A549 (cell line): ENCODE data around the gene MINAR1. TPM values are rescaled to one million over a fixed set of nuclear protein-coding genes. Genes with fewer than 3 reads are reported as not detected.

Experiments used
- ATAC-seq, 2 experiments: fragments of 200-7000 bp in 1 of 2; fragments of >200 bp in 1 of 2; cut with Nextera tagmentation in 1 of 2; cut with Tn5 transposase in 1 of 2; 3 replicates each; pipeline versions ENCODE4 v1.8.0 to v1.9.1; 2018 to 2020; ENCODE audit warnings: mild to moderate bottlenecking in 1 of 2, moderate library complexity in 1 of 2
- CTCF ChIA-PET: fragments of 300-600 bp; sonication (Branson Sonifier 250); formaldehyde crosslinking; extraction: SDS; loops from one replicate; lab custom pipeline; 2021; ENCODE audit warnings: antibody characterized with exemption, inconsistent platforms; lab: Yijun Ruan, JAX
- POLR2A ChIA-PET: fragments of 350-600 bp; formaldehyde crosslinking; extraction: SDS; loops from one replicate; lab custom pipeline; 2021; ENCODE audit warnings: antibody characterized with exemption, inconsistent platforms; lab: Yijun Ruan, JAX
- DNase-seq, 2 experiments: peaks; one replicate each; pipeline versions ENCODE4 v3.0.0 to v3.0.0-alpha.2; 2011 to 2016; ENCODE audit warnings: low read depth in 1 of 2, low spot score in 1 of 2
- FAIRE-seq: peaks from 2 replicates; lab custom pipeline; 2011; peaks lifted over from hg19 to GRCh38; lab: Jason Lieb, UNC
- H3K27ac ChIP-seq, 2 experiments: fragments of >200 bp; sonication (Bioruptor Twin); formaldehyde crosslinking; 3 replicates each; pipeline ENCODE4 v1.5.1; 2016 to 2017
- H3K4me1 ChIP-seq: fragments of >200 bp; sonication (Bioruptor Twin); formaldehyde crosslinking; 3 replicates; pipeline ENCODE4 v1.6.1; 2016
- H3K4me2 ChIP-seq: fragments of >200 bp; sonication (Bioruptor Twin); formaldehyde crosslinking; 3 replicates; pipeline ENCODE4 v1.6.1; 2016
- H3K4me3 ChIP-seq: fragments of >200 bp; sonication (Bioruptor Twin); formaldehyde crosslinking; 3 replicates; pipeline ENCODE4 v1.5.1; 2016
- H3K9me3 ChIP-seq: fragments of >200 bp; sonication (Bioruptor Twin); formaldehyde crosslinking; 3 replicates; pipeline ENCODE4 v1.6.1; 2016
- CBX2 ChIP-seq: fragments of 200-600 bp; sonication (generic); IDR thresholded peaks from 2 replicates; pipeline ENCODE4 v1.6.1; 2016; ENCODE audit warnings: low read depth, mild to moderate bottlenecking, borderline replicate concordance
- EHMT2 ChIP-seq: fragments of 200-600 bp; sonication (generic); IDR thresholded peaks from 2 replicates; pipeline ENCODE4 v1.6.1; 2016; ENCODE audit warnings: antibody characterized with exemption, low read depth, mild to moderate bottlenecking, moderate library complexity
- EP300 ChIP-seq, 2 experiments: fragments of >200 bp; sonication (Bioruptor Twin); formaldehyde crosslinking; IDR thresholded peaks; 2 replicates in 1 of 2; 3 replicates in 1 of 2; pipeline ENCODE4 v1.6.1; 2016 to 2017
- ESRRA ChIP-seq: fragments of 150-350 bp; IDR thresholded peaks from 2 replicates; pipeline ENCODE4 v1.6.1; 2014; ENCODE audit warnings: mild to moderate bottlenecking, low read length, borderline replicate concordance
- GATA3 ChIP-seq: IDR thresholded peaks from 2 replicates; pipeline ENCODE4 v1.6.1; 2012; ENCODE audit warnings: borderline replicate concordance
- HDAC2 ChIP-seq: fragments of 200-600 bp; sonication (generic); IDR thresholded peaks from 2 replicates; pipeline ENCODE4 v1.6.1; 2016
- JUN ChIP-seq, 2 experiments: fragments of >200 bp; sonication (Bioruptor Twin); formaldehyde crosslinking; IDR thresholded peaks; 2 replicates in 1 of 2; 3 replicates in 1 of 2; pipeline ENCODE4 v1.6.1; 2016 to 2017
- KDM1A ChIP-seq: fragments of 200-600 bp; sonication (generic); IDR thresholded peaks from 2 replicates; pipeline ENCODE4 v1.6.1; 2016; ENCODE audit warnings: low read depth, mild to moderate bottlenecking
- KDM5A ChIP-seq: fragments of 200-600 bp; sonication (generic); IDR thresholded peaks from 2 replicates; pipeline ENCODE4 v1.6.1; 2016; ENCODE audit warnings: antibody characterized with exemption, mild to moderate bottlenecking
- NPAS2 ChIP-seq: fragments of 250-450 bp; sonication (Bioruptor Pico); IDR thresholded peaks from 2 replicates; pipeline ENCODE4 v1.8.0; 2022; ENCODE audit warnings: mild to moderate bottlenecking, moderate library complexity, borderline replicate concordance
- NR3C1 ChIP-seq: fragments of >200 bp; sonication (Bioruptor Twin); formaldehyde crosslinking; IDR thresholded peaks from 3 replicates; pipeline ENCODE4 v1.6.1; 2017
- PHF8 ChIP-seq: fragments of 200-600 bp; sonication (generic); IDR thresholded peaks from 2 replicates; pipeline ENCODE4 v1.6.1; 2016; ENCODE audit warnings: low read depth, mild to moderate bottlenecking, antibody characterized with exemption, moderate library complexity, borderline replicate concordance
- RARB ChIP-seq: fragments of 250-450 bp; sonication (Bioruptor Pico); IDR thresholded peaks from 2 replicates; pipeline ENCODE4 v1.8.0; 2021; ENCODE audit warnings: mild to moderate bottlenecking, moderate library complexity
- RCOR1 ChIP-seq: fragments of 150-350 bp; IDR thresholded peaks from 2 replicates; pipeline ENCODE4 v1.6.1; 2014; ENCODE audit warnings: antibody characterized with exemption, low read length, low read depth
- RFX5 ChIP-seq: fragments of 450-650 bp; IDR thresholded peaks from 2 replicates; pipeline ENCODE4 v1.7.1; 2014; ENCODE audit warnings: antibody characterized with exemption, mild to moderate bottlenecking, moderate library complexity
- SMC3 ChIP-seq: fragments of >200 bp; sonication (Bioruptor Twin); formaldehyde crosslinking; IDR thresholded peaks from 3 replicates; pipeline ENCODE4 v1.6.1; 2018; ENCODE audit warnings: inconsistent platforms
- TFCP2L1 ChIP-seq: fragments of 250-450 bp; sonication (Bioruptor Pico); IDR thresholded peaks from 2 replicates; pipeline ENCODE4 v1.5.0; 2021; ENCODE audit warnings: mild to moderate bottlenecking
- TP53 ChIP-seq: fragments of 250-450 bp; sonication (Bioruptor Pico); IDR thresholded peaks from 2 replicates; pipeline ENCODE4 v1.5.0; 2021; ENCODE audit warnings: mild to moderate bottlenecking, moderate library complexity
- ZSCAN20 ChIP-seq: fragments of 250-450 bp; sonication (Bioruptor Pico); IDR thresholded peaks from 2 replicates; pipeline ENCODE4 v1.8.0; 2022; ENCODE audit warnings: mild to moderate bottlenecking, moderate library complexity
- WGBS: methylation state at CpG from one replicate; pipeline ENCODE4 v1.1.6; 2017; ENCODE audit errors: missing lambda C conversion rate; 5-methylcytosine and 5-hydroxymethylcytosine counted together
- polyA plus RNA-seq, 4 experiments: library from polyadenylated mRNA; depleted of rRNA in 3 of 4; stranded (reverse); fragments of >200 nt; fragmentation: RNase III in 1 of 4; extraction: RNeasy Plus Mini Kit Qiagen cat#74134 plus additional on column Dnase treatment in 1 of 4; gene quantifications; 2 replicates in 3 of 4; 3 replicates in 1 of 4; pipeline ENCODE4 v1.2.3, GENCODE V29; 2011 to 2017
- TF ChIP-seq, protein P1 (sequence below): fragments of 200-600 bp; sonication (generic); IDR thresholded peaks from 2 replicates; pipeline ENCODE4 v1.6.1; 2016; ENCODE audit warnings: antibody characterized with exemption, mild to moderate bottlenecking, moderate library complexity
- TF ChIP-seq, protein P2 (sequence below): fragments of 150-350 bp; IDR thresholded peaks from 2 replicates; pipeline ENCODE4 v1.6.1; 2014; ENCODE audit warnings: low read depth, mild to moderate bottlenecking, low read length
- TF ChIP-seq, protein P3 (sequence below): fragments of >200 bp; sonication (Bioruptor Twin); formaldehyde crosslinking; IDR thresholded peaks from 2 replicates; pipeline ENCODE4 v1.6.1; 2016
- TF ChIP-seq, protein P4 (sequence below): IDR thresholded peaks from 2 replicates; pipeline ENCODE4 v1.6.1; 2012

MINAR1 gene
- polyA plus RNA-seq, 2 of the 4 experiments (the other 2 are of a cell fraction) = 0.87 to 0.88 TPM

DNA sequence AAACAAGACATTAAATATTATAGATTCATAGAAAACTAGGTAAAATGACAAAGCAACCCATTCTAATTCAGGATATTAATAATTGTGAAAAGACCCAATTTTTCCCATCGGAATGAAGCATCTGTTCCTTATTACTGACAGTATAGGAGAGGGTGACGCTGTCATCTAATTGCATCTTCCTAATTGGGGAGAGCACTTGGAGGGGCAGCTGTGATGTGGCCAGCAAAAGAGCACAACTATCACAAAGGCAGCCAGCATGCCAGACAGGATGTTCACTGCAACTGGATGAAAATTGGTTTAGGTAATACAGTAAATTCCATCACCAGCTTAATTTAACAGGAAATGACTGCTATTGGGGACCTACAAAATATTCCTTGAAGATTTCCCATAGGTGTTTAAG lies 21.9 kb upstream of the MINAR1 start:
- Histone ChIP-seq H3K4me2 (no peak overlapping the region), H3K4me1 (no peaks in the 10 kb centered on the region), H3K4me3 (no peak overlapping the region), H3K27ac (no peak overlapping the region), H3K9me3 (no peaks in the 10 kb centered on the region)
- TF ChIP-seq RARB (CRISPR knock-in tag) = no peak
- TF ChIP-seq EHMT2 = no peak
- TF ChIP-seq KDM5A = no peak
- no peak for TF ChIP-seq GATA3
- DNase-seq (no peak), ATAC-seq (no peak), FAIRE-seq (no peak)
- ChIA-PET POLR2A (no interaction called here), CTCF (interaction anchor here (1.1 to 1.5 kb wide), 3 partner anchors 11 to 42 kb away, joined by 3 to 7 read pairs (median 3); partner anchors contain the start of gene MINAR1)
- 84% methylated on average over 2 of the region's 2 CpGs for WGBS

DNA sequence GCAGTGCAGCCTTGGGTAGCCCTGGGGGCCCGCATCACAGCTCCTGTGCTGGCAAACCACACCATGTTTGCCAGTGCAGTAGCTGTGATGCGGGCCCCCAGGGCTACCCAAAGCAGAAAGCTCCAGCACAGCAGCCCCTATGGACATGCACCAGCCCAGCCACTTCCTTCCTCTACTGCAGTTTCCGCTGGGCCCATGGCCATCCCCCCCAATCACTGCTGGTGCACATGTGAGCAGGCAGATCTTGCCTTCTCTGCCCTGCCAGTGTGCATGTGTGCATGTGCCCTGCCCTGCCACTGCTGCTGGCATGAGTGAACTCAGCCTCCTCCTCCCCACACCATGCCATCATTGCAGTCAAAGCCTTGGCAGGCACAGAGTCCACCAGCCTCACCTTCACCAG lies 20.1 kb upstream of the MINAR1 start:
- WGBS = 80% methylated on average over 3 of the region's 3 CpGs
- no peak overlapping the region for H3K4me2 ChIP-seq
- FAIRE-seq = no peak
- ChIA-PET POLR2A (no interaction called here), CTCF (interaction anchor here (1.5 kb wide), 2 partner anchors 20 to 438 kb away, joined by 7 read pairs; partner anchors contain the start of gene MINAR1)
- H3K4me3 ChIP-seq = no peak overlapping the region
- ATAC-seq = no peak
- no peak overlapping the region for H3K27ac ChIP-seq
- H3K4me1 ChIP-seq = no peaks in the 10 kb centered on the region
- H3K9me3 ChIP-seq = no peaks in the 10 kb centered on the region
- no peak for DNase-seq
- TF ChIP-seq NPAS2 (CRISPR knock-in tag) (no peak), EP300 (IDR thresholded peaks at IDR 0.05) (no peak), KDM1A (no peak), ESRRA (no peak), NR3C1 (no peak), TFCP2L1 (CRISPR knock-in tag) (no peak), TP53 (CRISPR knock-in tag) (no peak), EHMT2 (no peak), CBX2 (no peak), SMC3 (no peak)
- TF ChIP-seq, protein P1, sequence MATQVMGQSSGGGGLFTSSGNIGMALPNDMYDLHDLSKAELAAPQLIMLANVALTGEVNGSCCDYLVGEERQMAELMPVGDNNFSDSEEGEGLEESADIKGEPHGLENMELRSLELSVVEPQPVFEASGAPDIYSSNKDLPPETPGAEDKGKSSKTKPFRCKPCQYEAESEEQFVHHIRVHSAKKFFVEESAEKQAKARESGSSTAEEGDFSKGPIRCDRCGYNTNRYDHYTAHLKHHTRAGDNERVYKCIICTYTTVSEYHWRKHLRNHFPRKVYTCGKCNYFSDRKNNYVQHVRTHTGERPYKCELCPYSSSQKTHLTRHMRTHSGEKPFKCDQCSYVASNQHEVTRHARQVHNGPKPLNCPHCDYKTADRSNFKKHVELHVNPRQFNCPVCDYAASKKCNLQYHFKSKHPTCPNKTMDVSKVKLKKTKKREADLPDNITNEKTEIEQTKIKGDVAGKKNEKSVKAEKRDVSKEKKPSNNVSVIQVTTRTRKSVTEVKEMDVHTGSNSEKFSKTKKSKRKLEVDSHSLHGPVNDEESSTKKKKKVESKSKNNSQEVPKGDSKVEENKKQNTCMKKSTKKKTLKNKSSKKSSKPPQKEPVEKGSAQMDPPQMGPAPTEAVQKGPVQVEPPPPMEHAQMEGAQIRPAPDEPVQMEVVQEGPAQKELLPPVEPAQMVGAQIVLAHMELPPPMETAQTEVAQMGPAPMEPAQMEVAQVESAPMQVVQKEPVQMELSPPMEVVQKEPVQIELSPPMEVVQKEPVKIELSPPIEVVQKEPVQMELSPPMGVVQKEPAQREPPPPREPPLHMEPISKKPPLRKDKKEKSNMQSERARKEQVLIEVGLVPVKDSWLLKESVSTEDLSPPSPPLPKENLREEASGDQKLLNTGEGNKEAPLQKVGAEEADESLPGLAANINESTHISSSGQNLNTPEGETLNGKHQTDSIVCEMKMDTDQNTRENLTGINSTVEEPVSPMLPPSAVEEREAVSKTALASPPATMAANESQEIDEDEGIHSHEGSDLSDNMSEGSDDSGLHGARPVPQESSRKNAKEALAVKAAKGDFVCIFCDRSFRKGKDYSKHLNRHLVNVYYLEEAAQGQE = no peak
- TF ChIP-seq, all 56 proteins: peak for 0

DNA sequence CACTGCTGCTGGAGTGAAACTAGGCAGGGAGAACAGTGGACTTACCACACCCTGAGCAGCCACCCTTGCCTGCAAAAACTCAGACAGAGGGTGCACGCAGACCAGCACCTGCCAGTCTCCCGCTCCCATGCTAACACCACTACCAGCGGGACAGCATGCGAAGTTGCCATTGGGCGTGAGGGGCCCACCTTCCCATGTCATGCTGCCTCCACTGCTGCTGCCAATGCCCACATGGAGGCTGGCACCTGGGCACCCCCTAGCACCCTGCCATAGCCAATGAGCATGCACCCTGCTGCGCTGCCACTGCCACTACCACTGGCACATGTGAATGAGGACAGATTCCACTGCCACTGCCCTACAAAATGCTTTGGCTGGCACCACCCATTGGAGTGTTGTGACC lies 19.7 kb upstream of the MINAR1 start:
- no peak overlapping the region for H3K4me3 ChIP-seq
- ATAC-seq (no peak), DNase-seq (no peak), FAIRE-seq (no peak)
- no peak overlapping the region for H3K27ac ChIP-seq
- 89% methylated on average over 6 of the region's 6 CpGs for WGBS
- no peaks in the 10 kb centered on the region for H3K9me3 ChIP-seq
- no peaks in the 10 kb centered on the region for H3K4me1 ChIP-seq
- ChIA-PET CTCF (interaction anchor here (1.0 kb wide), 1 partner anchor 19 kb away, joined by 4 read pairs; the partner anchor contains the start of gene MINAR1), POLR2A (no interaction called here)
- H3K4me2 ChIP-seq = no peak overlapping the region
- no peak for TF ChIP-seq KDM1A
- no peak for TF ChIP-seq JUN (IDR thresholded peaks at IDR 0.05)
- no peak for TF ChIP-seq TFCP2L1 (CRISPR knock-in tag)
- TF ChIP-seq, protein P2, sequence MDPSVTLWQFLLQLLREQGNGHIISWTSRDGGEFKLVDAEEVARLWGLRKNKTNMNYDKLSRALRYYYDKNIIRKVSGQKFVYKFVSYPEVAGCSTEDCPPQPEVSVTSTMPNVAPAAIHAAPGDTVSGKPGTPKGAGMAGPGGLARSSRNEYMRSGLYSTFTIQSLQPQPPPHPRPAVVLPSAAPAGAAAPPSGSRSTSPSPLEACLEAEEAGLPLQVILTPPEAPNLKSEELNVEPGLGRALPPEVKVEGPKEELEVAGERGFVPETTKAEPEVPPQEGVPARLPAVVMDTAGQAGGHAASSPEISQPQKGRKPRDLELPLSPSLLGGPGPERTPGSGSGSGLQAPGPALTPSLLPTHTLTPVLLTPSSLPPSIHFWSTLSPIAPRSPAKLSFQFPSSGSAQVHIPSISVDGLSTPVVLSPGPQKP = no peak
- no peak for TF ChIP-seq RCOR1
- TF ChIP-seq ZSCAN20 = no peak
- TF ChIP-seq, protein P3, sequence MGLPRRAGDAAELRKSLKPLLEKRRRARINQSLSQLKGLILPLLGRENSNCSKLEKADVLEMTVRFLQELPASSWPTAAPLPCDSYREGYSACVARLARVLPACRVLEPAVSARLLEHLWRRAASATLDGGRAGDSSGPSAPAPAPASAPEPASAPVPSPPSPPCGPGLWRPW = no peak
- no peak for TF ChIP-seq HDAC2
- no peak for TF ChIP-seq RFX5
- TF ChIP-seq, protein P4, sequence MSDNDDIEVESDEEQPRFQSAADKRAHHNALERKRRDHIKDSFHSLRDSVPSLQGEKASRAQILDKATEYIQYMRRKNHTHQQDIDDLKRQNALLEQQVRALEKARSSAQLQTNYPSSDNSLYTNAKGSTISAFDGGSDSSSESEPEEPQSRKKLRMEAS = no peak
- no peak for TF ChIP-seq NPAS2 (CRISPR knock-in tag)
- TF ChIP-seq, protein P1 = no peak
- TF ChIP-seq PHF8 = no peak
